GM20000 (cell line): ENCODE results near the gene TMEM190.
"Not testable (repeated sequence)": the region's sequence is repeated elsewhere in the genome, so short reads cannot be mapped to it uniquely, and the experiment has no call there.

ENCODE experiments used
- DNase-seq: peaks from one replicate; pipeline ENCODE4 v3.0.0; 2012; ENCODE audit warnings: low spot score
- CTCF ChIP-seq: IDR thresholded peaks from 2 replicates; pipeline ENCODE4 v1.5.1; 2012; ENCODE audit warnings: mild to moderate bottlenecking, control low read depth; ENCODE audit errors: extremely low read depth, missing control alignments

The TMEM190 gene

GRCh38 chr19:55391702-55392615 lies 15.3 kb downstream of the TMEM190 start:
- DNase-seq: no peak

GRCh38 chr19:55392820-55393761 lies 16.5 kb downstream of the TMEM190 start:
- DNase-seq: no peak
- TF ChIP-seq CTCF: no peak

More at GRCh38 chr19:55391702-55392615, 15.3 kb downstream of the TMEM190 start:
- TF ChIP-seq CTCF: no peak

- no peak for TF ChIP-seq CTCF
- peak; percentile 74 for DNase-seq
These were observed 21.7 kb downstream of the TMEM190 start for GRCh38 chr19:55398200-55398925.

GRCh38 chr19:55400281-55401087 lies 23.9 kb downstream of the TMEM190 start:
- DNase-seq: no peak
- no peak for TF ChIP-seq CTCF

- DNase-seq: not testable (repeated sequence)
These were observed 24.8 kb downstream of the TMEM190 start for GRCh38 chr19:55401390-55401789.

GRCh38 chr19:55402509-55402908 lies 25.9 kb downstream of the TMEM190 start:
- TF ChIP-seq CTCF: no peak
- DNase-seq: no peak

GRCh38 chr19:55405638-55406037 lies 29.0 kb downstream of the TMEM190 start:
- no peak for DNase-seq
- no peak for TF ChIP-seq CTCF
